ENCODE data around the gene GABARAPL2. TPM values are rescaled to one million over a fixed set of nuclear protein-coding genes. Genes with fewer than 3 reads are reported as not detected.

The GABARAPL2 gene, protein sequence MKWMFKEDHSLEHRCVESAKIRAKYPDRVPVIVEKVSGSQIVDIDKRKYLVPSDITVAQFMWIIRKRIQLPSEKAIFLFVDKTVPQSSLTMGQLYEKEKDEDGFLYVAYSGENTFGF
- total RNA-seq = 10 to 100 TPM; 30.3 to 36.6 TPM

DNA sequence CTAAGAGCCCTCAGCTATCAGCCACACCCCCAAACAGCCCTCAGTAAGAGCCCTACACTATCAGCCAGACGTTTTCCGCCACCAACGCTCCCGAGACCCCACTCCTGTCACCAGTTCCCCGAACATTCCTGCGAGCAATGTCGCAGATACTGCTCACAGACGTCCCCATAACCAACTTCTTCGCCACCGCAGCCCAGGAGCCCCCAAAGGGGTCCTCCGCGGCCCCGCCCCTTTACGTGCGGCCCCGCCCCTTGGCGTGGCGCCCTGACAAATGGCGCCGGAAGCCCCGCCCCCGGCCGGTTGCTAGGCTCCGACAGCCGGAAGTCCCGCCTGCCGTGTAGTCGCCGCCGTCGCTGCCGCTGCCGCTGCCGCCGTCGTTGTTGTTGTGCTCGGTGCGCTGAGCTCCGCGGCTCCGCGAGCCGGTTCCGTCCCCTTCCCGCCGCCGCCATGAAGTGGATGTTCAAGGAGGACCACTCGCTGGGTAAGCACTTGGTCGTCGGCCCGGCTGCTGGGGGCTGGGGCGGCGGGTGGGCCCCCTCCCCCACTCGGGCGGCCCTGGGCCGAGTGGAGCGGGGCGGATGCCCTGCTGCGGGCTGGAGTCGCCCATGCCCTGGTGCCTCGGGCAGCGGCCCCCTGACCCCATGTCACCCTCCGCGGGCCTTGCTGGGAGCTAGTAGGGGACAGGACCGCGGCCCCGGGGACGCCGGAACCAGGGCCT lies at the start of gene GABARAPL2:
Gene GABARAPL2, plus strand, starts transcription at position 340 of the 718 bp plus-strand sequence. Its CDS starts 108 bp downstream, at position 448.

DNA sequence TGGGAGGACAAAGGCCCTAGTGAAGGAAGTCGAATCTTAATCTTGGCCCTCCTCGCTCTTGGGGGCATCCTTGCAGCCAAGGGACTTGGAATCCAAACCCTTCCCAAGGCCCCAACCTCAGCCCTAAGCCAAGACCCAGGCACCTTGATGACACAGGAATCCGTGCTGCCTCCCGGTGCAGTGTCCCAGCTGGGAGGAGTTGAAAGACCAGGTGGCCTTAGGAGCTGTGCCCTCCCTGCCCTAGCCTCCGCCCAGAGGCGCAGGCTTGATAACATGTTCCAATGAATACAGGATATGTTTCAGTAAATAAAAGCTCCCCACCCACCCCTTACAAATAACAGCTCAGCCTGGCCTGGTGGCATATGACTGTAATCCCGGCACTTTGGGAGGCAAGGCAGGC lies 30.3 kb upstream of the GABARAPL2 start, which contains the start of gene CHST5:
Gene CHST5, minus strand, starts transcription at position 208 of the 400 bp plus-strand sequence. CDS start 5,724 bp downstream, outside the sequence.

DNA sequence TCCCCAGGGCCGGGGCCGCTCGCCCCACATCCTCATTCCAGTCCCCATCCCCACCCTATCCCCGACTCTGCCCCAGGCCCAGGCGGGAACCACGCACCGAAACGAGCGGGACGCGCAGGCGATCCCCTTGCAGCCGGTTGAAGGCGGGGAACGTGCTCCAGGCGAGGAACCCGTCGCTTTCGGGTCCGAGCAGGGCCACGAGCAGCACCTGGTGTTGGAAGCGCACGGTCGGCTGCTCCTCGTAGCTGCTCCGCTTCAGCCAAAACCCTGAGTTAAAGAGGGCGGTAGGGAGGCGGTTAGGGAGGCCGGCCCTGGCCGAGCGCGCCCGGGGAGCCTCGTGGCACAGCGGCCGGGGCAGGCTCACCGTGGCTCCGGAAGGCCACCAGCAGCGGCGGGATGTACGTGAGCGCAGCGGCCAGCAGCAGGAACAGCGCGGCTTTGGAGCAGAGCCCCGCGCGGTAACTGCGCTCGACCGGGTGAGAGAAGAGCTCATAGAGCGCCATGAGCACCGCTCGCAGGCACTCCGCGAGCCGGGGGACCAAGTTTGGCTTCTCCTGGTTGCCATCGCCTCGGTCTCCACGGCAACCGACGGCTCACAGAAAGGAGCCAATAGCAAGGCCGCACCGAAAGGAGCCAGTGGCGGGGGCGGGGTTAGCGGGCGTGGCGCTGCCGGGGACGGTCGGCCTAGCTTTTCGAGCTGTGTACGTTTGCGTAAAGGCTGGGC lies 10.3 kb upstream of the GABARAPL2 start, which contains the start of gene TMEM231:
Gene TMEM231, minus strand, starts transcription at position 546 of the 724 bp plus-strand sequence. Its CDS starts 43 bp downstream, at position 503.

DNA sequence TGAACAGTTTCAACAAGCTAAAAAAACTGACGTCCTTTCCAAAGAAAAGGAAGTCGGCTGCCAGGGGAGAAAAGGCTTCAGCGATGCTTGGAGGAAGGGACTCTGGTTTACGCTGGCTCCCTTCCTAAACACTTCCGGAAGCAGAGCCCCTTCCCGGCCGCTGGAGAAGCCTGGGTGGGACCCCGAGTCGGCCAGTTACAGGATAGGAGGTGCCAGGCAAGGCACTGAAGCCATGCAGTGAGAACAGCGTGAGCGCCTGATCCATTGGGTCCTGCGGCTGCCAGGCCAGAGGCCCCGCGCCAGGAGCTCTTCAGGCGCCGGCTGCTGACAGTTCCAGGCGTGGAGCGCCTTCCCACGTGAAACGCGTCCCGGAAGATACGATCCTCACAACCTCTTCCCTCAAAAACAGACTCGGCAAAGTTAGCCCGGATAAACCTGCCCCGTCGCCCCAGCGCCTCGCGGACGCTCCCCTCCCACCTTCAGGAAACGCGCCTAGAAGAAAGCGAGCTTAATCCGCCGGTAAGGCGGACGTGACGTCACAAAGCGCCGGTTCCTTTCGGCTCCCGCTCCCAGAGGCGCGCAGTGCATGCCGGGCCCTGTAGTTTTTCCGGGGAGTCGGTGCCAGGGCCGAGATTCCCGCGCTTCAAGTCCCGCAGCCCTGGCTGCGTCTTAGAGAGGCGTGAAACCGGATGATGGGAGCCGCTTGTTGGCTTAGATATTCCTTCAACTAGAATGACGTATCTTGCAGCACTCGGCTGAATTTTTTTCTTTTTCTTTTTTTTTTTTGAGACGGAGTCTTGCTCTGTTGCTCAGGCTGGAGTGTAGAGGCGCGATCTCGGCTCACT lies 56.8 kb downstream of the GABARAPL2 start, which contains the start of gene ADAT1:
Gene ADAT1, minus strand, starts transcription at position 521 of the 845 bp plus-strand sequence. CDS start 2,482 bp downstream, outside the sequence.

Other genes starting within 250 kb of the GABARAPL2 start
- gene CFDP1, start 132.9 kb upstream of the GABARAPL2 start, total RNA-seq = 10 to 100 TPM; 21.3 to 26.3 TPM
- 10 to 100 TPM; 11.4 to 19.6 TPM for gene TMEM170A, start 101.7 kb upstream of the GABARAPL2 start, total RNA-seq
- 1 to 10 TPM; 5.5 to 9.3 TPM for gene CHST6, start 70.9 kb upstream of the GABARAPL2 start, total RNA-seq
- gene CHST5, start 30.3 kb upstream of the GABARAPL2 start, total RNA-seq = under 1 TPM; under 0.01 to 0.34 TPM
- gene TMEM231, start 10.1 kb upstream of the GABARAPL2 start, total RNA-seq = 10 to 100 TPM; 13.1 to 16.3 TPM
- 100 to 1,000 TPM in 1 of 2 donors, 10 to 100 TPM in 1; 96.7 to 109 TPM for gene ADAT1, start 56.9 kb downstream of the GABARAPL2 start, total RNA-seq
- gene KARS1, start 81.3 kb downstream of the GABARAPL2 start, total RNA-seq = 100 to 1,000 TPM; 106 to 160 TPM
- 10 to 100 TPM; 38.0 to 42.3 TPM for gene TERF2IP, start 81.4 kb downstream of the GABARAPL2 start, total RNA-seq
- gene CPHXL2, start 110.6 kb downstream of the GABARAPL2 start, total RNA-seq = not detected
- gene DUXB, start 135.1 kb downstream of the GABARAPL2 start, total RNA-seq = not detected
- not detected for gene CPHXL, start 160.1 kb downstream of the GABARAPL2 start, total RNA-seq